HTR-8/SVneo (cell line): Measurements from ENCODE around the gene KIF22.
"Not testable (repeated sequence)": the region's sequence is repeated elsewhere in the genome, so short reads cannot be mapped to it uniquely, and the experiment has no call there.

Experiments used
- DNase-seq: peaks from one replicate; pipeline ENCODE4 v3.0.0; 2011; ENCODE audit warnings: low spot score, mixed read lengths; ENCODE audit not compliant: insufficient read length
- FAIRE-seq: peaks from 2 replicates; lab custom pipeline; 2011; peaks lifted over from hg19 to GRCh38; lab: Jason Lieb, UNC

KIF22 gene

DNA sequence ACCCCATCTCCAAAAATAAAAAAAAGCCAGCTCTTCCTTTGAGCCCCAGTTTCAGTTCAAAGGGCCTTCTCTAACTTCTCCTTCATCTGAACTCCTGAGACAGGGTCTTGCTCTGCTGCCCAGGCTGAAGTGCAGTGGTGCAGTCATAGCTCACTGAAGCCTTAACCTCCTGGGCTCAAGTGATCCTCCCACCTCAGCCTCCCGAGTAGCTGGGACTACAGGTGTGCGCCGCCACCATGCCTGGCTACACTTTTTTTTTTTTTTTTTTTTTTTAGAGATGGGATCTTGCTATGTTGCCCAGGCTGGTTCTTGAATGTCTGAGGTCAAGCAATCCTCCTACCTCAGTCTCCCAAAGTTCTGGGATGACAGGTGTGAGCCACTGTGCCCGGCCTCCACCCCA is 42.7 kb downstream of the KIF22 start:
- not testable (repeated sequence) for FAIRE-seq, DNase-seq

GRCh38 chr16:29834079-29834478 is 43.5 kb downstream of the KIF22 start:
- FAIRE-seq (no peak), DNase-seq (no peak)

DNA sequence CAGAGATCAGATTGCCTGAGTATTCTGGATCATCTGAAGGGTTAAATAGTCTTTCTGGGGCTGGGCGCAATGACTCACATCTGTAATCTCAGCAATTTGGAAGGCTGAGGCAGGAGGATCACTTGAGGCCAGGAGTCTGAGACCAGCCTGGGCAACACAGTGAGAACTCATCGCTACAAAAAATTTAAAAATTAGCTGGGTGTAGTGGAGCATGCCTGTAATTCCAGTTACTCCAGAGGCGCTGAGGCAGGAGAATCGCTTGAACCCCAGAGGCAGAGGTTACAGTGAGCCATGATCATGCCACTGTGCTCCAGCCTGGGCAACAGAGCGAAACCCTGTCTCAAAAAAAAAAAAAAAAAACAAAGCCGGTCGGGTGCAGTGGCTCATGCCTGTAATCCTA is 45.4 kb downstream of the KIF22 start:
- no peak for FAIRE-seq
- DNase-seq: no peak

- FAIRE-seq (no peak), DNase-seq (no peak)
Measured at GRCh38 chr16:29836623-29837022, 46.1 kb downstream of the KIF22 start.

- no peak for FAIRE-seq
- DNase-seq: no peak
Measured at GRCh38 chr16:29837841-29838240, 47.3 kb downstream of the KIF22 start.

GRCh38 chr16:29839822-29840221 is 49.3 kb downstream of the KIF22 start:
- DNase-seq (no peak), FAIRE-seq (no peak)

- FAIRE-seq (no peak), DNase-seq (no peak)
Measured at GRCh38 chr16:29840240-29840639, 49.7 kb downstream of the KIF22 start.

- DNase-seq (no peak), FAIRE-seq (no peak)
Measured at GRCh38 chr16:29841631-29842030, 51.1 kb downstream of the KIF22 start.

GRCh38 chr16:29842732-29843346 is 52.3 kb downstream of the KIF22 start:
- FAIRE-seq (no peak), DNase-seq (no peak)

GRCh38 chr16:29843931-29844330 is 53.4 kb downstream of the KIF22 start:
- FAIRE-seq: no peak
- DNase-seq: no peak

- DNase-seq (no peak), FAIRE-seq (no peak)
Measured at GRCh38 chr16:29844575-29845331, 54.2 kb downstream of the KIF22 start.

- DNase-seq (no peak), FAIRE-seq (no peak)
Measured at GRCh38 chr16:29845656-29846055, 55.1 kb downstream of the KIF22 start.

GRCh38 chr16:29848420-29849297 is 58.1 kb downstream of the KIF22 start:
- DNase-seq: peak; percentile 72
- FAIRE-seq: peak; percentile 68

DNA sequence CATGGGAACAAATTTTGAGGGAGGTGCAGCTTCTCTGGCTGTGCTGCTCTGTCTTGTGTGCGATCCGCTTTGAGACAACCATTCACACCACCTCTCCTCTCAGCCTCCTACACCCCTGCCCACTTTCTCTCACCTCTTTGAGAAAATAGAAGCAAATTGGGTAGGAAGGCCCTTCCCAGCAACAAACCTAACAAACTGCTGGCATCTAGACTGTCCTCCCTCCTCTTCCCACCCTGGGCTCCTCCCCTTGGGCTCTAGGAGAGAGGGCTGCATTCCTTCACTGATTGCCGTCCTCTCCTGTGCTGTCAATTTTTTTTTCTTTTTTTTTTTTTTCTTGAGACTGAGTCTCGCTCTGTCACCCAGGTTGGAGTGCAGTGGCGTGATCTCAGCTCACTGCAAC is 59.0 kb downstream of the KIF22 start:
- DNase-seq (no peak), FAIRE-seq (no peak)

DNA sequence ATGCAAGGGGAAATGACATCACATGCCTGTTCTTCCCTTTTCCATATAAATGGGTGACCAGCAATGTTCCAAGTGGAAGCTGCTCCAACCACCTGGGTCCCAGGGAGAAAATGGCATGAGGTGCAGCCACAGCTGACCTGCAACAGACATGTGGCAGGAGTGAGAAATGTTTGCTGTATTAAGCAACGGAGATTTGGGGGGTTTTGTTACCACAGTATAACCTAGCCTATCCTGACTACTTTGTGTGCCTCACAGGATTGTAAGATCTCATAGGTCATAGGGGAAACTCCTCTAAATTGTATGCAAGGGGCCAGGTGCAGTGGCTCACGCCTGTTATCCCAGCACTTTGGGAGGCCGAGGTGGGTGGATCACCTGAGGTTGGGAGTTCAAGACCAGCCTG is 60.4 kb downstream of the KIF22 start:
- DNase-seq: no peak
- FAIRE-seq: no peak

DNA sequence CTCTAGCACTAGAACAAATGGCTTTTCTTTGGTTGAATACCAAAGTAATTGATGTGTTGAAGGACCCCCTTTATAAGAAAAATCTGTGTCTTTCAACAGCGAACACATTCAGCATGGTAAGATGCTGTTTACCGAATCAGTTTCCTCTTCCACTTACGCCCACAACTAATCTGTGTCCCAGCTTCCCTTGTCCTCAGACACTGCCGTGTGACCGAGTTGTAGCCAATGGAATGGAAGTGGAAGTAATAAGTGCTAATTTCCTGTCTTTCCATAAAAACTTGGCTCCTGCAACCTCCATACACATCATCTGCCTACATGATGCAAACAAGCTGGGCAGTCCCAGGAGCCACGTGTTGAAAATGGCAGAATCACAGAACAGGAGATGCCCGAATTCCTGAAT is 62.1 kb downstream of the KIF22 start:
- DNase-seq (no peak), FAIRE-seq (no peak)

DNA sequence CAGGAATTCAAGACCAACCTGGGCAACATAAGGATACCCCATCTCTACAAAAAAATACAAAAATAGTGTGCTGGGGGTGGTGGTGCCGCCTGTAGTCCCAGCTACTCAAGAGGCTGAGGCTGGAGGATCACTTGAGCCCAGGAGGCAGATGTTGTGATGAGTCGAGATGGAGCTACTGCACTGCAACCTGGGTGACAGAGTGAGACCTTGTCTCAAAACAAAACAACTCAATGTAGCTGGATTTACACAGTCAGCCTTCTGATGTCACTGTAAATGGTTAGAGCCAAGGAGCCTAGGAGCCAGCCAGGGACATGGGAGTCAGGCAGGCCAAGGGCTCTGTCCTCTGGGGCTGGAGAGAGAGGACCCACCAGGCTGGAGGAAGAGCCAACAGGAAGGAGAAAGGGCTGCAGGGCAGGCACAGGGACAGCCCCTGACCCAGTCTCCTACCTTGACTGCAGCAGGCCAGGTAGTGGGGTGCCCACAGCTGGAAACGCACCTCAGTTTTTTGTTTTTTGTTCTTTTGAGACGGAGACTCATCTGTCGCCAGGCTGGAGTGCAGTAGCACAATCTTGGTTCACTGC is 64.1 kb downstream of the KIF22 start:
- DNase-seq: no peak
- FAIRE-seq: no peak
